Measurements from ENCODE around the gene DRC3. TPM values are rescaled to one million over a fixed set of nuclear protein-coding genes. Genes with fewer than 3 reads are reported as not detected.

Gene DRC3
- total RNA-seq, 1 experiment from 2014 or later = 1.0 TPM

DNA sequence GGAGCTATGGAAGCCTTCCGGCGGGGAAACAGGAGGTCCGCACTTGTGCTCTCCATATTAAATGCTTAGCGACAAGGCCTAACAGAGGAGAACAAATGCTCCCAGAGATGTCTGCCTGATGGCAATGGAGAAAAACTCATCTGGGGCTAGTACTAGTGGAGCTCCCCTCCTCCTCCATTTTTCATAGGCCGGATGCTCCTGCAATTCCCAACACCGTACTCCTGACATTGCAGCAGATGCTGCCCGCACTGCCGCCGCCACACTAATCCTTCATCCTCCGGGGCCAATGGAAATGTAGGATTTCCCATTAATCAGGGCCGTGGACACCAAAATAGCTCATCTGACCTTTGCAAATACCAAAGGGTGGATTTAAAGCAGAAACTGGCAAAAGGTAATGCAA lies 27.9 kb upstream of the DRC3 start:
- no peaks in the 10 kb centered on the region for H3K9me3 ChIP-seq (ENCODE audit: low read depth, low read length, poor library complexity, severe bottlenecking)
- no peaks in the 10 kb centered on the region for H3K36me3 ChIP-seq (ENCODE audit: insufficient read depth, low read length, poor library complexity, severe bottlenecking)
- POLR2A ChIA-PET (ENCODE audit: low non-redundant PET) = interaction anchor here (0.6 kb wide), 1 partner anchor 85 kb away, joined by 7 read pairs; no protein-coding TSS in a partner anchor
- no peaks in the 10 kb centered on the region for H3K27me3 ChIP-seq (replicated peaks; ENCODE audit: insufficient read depth, low read depth, low read length, poor library complexity)
- no TSS peak for BruUV-seq (replicated peaks)
- no peak overlapping the region for H3K4me3 ChIP-seq (ENCODE audit: low read depth, low read length, poor library complexity, severe bottlenecking)
- no peak for DNase-seq (ENCODE audit: low spot score)
- H3K4me1 ChIP-seq (ENCODE audit: insufficient read depth, low read length, poor library complexity, severe bottlenecking) = peaks cover 36% of the 10 kb centered on the region
- CTCF ChIA-PET = interaction anchor here (0.5 to 0.9 kb wide), 2 partner anchors 10 to 26 kb away, joined by 3 to 17 read pairs; no protein-coding TSS in a partner anchor
- intact Hi-C loops (cut with micrococcal nuclease; ENCODE audit: unreplicated experiment) = no loop called here
- no peak overlapping the region for H3K27ac ChIP-seq (ENCODE audit: low read depth, low read length, poor library complexity, severe bottlenecking)
- TF ChIP-seq EZH2 (IDR thresholded peaks at IDR 0.05; ENCODE audit: borderline replicate concordance, low read depth, low read length, poor library complexity, severe bottlenecking) = no peak
- TF ChIP-seq, protein P1, sequence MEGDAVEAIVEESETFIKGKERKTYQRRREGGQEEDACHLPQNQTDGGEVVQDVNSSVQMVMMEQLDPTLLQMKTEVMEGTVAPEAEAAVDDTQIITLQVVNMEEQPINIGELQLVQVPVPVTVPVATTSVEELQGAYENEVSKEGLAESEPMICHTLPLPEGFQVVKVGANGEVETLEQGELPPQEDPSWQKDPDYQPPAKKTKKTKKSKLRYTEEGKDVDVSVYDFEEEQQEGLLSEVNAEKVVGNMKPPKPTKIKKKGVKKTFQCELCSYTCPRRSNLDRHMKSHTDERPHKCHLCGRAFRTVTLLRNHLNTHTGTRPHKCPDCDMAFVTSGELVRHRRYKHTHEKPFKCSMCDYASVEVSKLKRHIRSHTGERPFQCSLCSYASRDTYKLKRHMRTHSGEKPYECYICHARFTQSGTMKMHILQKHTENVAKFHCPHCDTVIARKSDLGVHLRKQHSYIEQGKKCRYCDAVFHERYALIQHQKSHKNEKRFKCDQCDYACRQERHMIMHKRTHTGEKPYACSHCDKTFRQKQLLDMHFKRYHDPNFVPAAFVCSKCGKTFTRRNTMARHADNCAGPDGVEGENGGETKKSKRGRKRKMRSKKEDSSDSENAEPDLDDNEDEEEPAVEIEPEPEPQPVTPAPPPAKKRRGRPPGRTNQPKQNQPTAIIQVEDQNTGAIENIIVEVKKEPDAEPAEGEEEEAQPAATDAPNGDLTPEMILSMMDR (conservative IDR thresholded peaks at IDR 0.05; ENCODE audit: low read depth, low read length) = no peak

DNA sequence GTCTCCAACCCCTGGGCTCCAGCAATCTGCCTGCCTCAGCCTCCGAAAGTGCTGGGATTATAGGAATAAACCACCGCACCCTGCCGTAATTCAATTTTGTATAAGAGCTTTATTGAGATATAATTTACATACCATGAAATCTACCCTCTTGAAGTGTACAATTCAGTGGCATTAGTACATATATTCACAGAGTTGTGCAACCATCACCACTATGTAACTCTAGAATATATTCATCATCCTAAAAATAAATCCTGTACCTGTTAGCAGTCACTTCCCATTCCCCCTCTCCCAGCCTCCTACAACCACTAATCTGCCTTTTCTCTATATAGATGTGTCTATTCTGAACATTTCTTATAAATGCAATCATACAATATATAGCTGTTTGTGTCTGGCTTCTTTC lies 26.6 kb upstream of the DRC3 start:
- Histone ChIP-seq H3K9me3 (ENCODE audit: low read depth, low read length, poor library complexity, severe bottlenecking) (no peaks in the 10 kb centered on the region), H3K4me1 (ENCODE audit: insufficient read depth, low read length, poor library complexity, severe bottlenecking) (peaks cover 27% of the 10 kb centered on the region), H3K27me3 (replicated peaks; ENCODE audit: insufficient read depth, low read depth, low read length, poor library complexity) (no peaks in the 10 kb centered on the region), H3K4me3 (ENCODE audit: low read depth, low read length, poor library complexity, severe bottlenecking) (no peak overlapping the region), H3K36me3 (ENCODE audit: insufficient read depth, low read length, poor library complexity, severe bottlenecking) (no peaks in the 10 kb centered on the region), H3K27ac (ENCODE audit: low read depth, low read length, poor library complexity, severe bottlenecking) (no peak overlapping the region)
- POLR2A ChIA-PET (ENCODE audit: low non-redundant PET) = interaction anchor here (0.7 kb wide), 1 partner anchor 11 kb away, joined by 4 read pairs; no protein-coding TSS in a partner anchor
- DNase-seq (ENCODE audit: low spot score) = no peak
- intact Hi-C loops (cut with micrococcal nuclease; ENCODE audit: unreplicated experiment) = no loop called here
- TF ChIP-seq, protein P1 (conservative IDR thresholded peaks at IDR 0.05; ENCODE audit: low read depth, low read length) = no peak
- no peak for TF ChIP-seq EZH2 (IDR thresholded peaks at IDR 0.05; ENCODE audit: borderline replicate concordance, low read depth, low read length, poor library complexity, severe bottlenecking)
- CTCF ChIA-PET = no interaction called here
- no TSS peak for BruUV-seq (replicated peaks)

DNA sequence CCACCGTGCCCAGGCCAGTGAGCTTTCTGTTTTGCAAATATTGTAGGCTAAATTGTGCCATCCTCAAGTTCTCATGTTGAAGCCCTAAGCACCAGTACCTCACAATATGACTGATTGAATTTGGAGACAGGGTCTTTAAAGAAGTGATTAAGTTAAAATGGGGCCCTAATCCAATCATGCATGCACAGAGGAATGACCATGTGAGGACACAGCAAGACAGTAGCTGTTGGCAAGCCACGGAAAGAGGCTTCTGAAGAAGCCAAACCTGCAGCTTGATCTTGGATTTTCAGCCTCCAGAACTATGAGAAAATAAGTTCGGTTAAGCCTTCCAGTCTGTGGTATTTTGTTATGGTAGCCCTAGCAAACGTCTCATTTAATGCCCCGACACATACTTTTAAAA lies 25.4 kb upstream of the DRC3 start:
- BruUV-seq (replicated peaks) = no TSS peak
- H3K4me3 ChIP-seq (ENCODE audit: low read depth, low read length, poor library complexity, severe bottlenecking) = no peak overlapping the region
- H3K4me1 ChIP-seq (ENCODE audit: insufficient read depth, low read length, poor library complexity, severe bottlenecking) = peaks cover 24% of the 10 kb centered on the region
- intact Hi-C loops (cut with micrococcal nuclease; ENCODE audit: unreplicated experiment) = no loop called here
- DNase-seq (ENCODE audit: low spot score) = no peak
- H3K27me3 ChIP-seq (replicated peaks; ENCODE audit: insufficient read depth, low read depth, low read length, poor library complexity) = no peaks in the 10 kb centered on the region
- no peak overlapping the region for H3K27ac ChIP-seq (ENCODE audit: low read depth, low read length, poor library complexity, severe bottlenecking)
- H3K9me3 ChIP-seq (ENCODE audit: low read depth, low read length, poor library complexity, severe bottlenecking) = no peaks in the 10 kb centered on the region
- POLR2A ChIA-PET (ENCODE audit: low non-redundant PET) = interaction anchor here (0.7 kb wide), 1 partner anchor 1429 kb away, joined by 5 read pairs; no protein-coding TSS in a partner anchor
- TF ChIP-seq EZH2 (IDR thresholded peaks at IDR 0.05; ENCODE audit: borderline replicate concordance, low read depth, low read length, poor library complexity, severe bottlenecking) = no peak
- TF ChIP-seq, protein P1 (conservative IDR thresholded peaks at IDR 0.05; ENCODE audit: low read depth, low read length) = no peak
- CTCF ChIA-PET = interaction anchor here (0.9 kb wide), 1 partner anchor 28 kb away, joined by 5 read pairs; no protein-coding TSS in a partner anchor
- no peaks in the 10 kb centered on the region for H3K36me3 ChIP-seq (ENCODE audit: insufficient read depth, low read length, poor library complexity, severe bottlenecking)
